Measurements from ENCODE around the gene SCARB1.

The SCARB1 gene

DNA sequence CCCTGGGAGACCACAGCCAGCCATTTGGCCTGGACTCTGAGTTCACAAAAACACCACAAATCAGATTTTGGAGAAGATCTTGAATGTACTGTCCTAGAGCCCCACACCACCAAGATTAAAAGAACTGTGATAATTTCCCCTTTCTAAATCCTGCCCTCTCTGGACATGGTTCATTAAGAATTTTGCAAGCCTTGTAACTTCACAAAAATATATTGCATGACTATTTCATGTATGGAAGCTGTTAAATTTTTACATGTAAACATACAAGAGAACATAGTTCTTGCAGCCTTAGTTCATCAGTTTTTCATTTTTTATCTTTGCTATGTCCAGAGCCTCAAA is 97.0 kb downstream of the SCARB1 start:
- H3K4me2 ChIP-seq (ENCODE audit: insufficient read depth, low read length) = no peak overlapping the region
- H4K20me1 ChIP-seq (ENCODE audit: insufficient read depth, low read length) = 0 out of 2 replicates have a peak, but pooled peaks cover 5% of the 10 kb centered on the region
- H3K4me1 ChIP-seq (ENCODE audit: insufficient read depth, low read length) = peaks cover 12% of the 10 kb centered on the region
- no peaks in the 10 kb centered on the region for H3K79me2 ChIP-seq (ENCODE audit: insufficient read depth, low read length)
- ATAC-seq (ENCODE audit: insufficient read depth, low read depth) = peak; percentile 5; the same call in 1 of the 3 replicates
- no peak for DNase-seq
- peaks cover 11% of the 10 kb centered on the region for H3K9me3 ChIP-seq (ENCODE audit: insufficient read depth, low read length, severe bottlenecking)
- no peaks in the 10 kb centered on the region for H3K36me3 ChIP-seq (ENCODE audit: insufficient read depth, low read length)
- no peak for TF ChIP-seq EZH2 (IDR thresholded peaks at IDR 0.05; ENCODE audit: borderline replicate concordance, low read depth, low read length, severe bottlenecking)
- TF ChIP-seq, protein P1, sequence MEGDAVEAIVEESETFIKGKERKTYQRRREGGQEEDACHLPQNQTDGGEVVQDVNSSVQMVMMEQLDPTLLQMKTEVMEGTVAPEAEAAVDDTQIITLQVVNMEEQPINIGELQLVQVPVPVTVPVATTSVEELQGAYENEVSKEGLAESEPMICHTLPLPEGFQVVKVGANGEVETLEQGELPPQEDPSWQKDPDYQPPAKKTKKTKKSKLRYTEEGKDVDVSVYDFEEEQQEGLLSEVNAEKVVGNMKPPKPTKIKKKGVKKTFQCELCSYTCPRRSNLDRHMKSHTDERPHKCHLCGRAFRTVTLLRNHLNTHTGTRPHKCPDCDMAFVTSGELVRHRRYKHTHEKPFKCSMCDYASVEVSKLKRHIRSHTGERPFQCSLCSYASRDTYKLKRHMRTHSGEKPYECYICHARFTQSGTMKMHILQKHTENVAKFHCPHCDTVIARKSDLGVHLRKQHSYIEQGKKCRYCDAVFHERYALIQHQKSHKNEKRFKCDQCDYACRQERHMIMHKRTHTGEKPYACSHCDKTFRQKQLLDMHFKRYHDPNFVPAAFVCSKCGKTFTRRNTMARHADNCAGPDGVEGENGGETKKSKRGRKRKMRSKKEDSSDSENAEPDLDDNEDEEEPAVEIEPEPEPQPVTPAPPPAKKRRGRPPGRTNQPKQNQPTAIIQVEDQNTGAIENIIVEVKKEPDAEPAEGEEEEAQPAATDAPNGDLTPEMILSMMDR (IDR thresholded peaks at IDR 0.05; ENCODE audit: borderline replicate concordance, extremely low read depth, low read length, poor library complexity, severe bottlenecking) = no peak
- H2AFZ ChIP-seq (ENCODE audit: low read depth, low read length) = no peak overlapping the region
- H3K27ac ChIP-seq (ENCODE audit: low read length) = peak overlapping the region; percentile 38
- peaks cover 3% of the 10 kb centered on the region for H3K27me3 ChIP-seq (ENCODE audit: insufficient read depth, low read length, poor library complexity)
- H3K4me3 ChIP-seq (ENCODE audit: low read depth in 1 of 2, low read length in 2 of 2) = no peak overlapping the region
- H3K9ac ChIP-seq (ENCODE audit: low read depth, low read length) = no peak overlapping the region

DNA sequence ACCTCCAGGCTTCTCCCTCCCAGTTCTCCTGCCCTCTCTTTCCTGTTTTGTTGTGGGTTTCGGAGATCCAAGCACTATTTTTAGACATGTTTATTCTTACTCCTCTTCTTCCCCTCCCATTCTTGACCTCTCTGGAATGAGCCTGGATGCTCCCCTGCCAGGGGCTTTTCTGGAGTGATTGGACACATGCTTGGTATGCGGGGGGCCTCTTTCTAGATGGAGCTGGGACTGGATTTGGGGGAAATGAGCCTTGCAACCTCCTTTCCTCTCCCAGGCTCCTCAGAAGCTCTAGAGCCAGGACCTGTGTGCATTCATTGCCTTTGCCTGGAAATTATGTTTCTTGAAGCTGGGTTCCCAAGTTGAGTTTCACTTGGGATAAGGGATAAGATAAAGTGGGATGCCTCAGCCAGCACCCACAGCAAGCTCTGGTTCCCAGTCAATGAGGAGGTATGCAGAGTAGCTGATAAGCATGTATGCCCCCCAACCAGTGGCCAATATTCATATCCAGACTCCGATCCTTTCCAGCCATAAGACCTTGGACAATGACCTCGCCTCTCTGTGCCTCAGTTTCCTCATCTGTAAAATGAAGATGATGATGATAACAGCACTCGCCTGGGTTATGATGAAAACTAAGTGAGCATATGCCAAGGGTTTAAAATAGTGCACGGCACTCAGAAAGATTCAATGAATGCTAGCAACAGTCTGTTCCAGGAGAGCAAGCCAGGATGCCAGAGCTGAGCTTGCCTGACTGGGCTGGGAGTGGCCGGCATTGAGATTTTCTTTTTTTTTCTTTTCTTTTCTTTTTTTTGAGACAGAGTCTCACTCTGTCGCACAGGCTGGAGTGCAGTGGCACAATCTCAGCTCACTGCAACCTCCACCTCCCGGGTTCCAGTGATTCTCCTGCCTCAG is 97.8 kb downstream of the SCARB1 start:
- Histone ChIP-seq H4K20me1 (ENCODE audit: insufficient read depth, low read length) (0 out of 2 replicates have a peak, but pooled peaks cover 5% of the 10 kb centered on the region), H3K4me1 (ENCODE audit: insufficient read depth, low read length) (peaks cover 9% of the 10 kb centered on the region), H2AFZ (ENCODE audit: low read depth, low read length) (no peak overlapping the region), H3K4me2 (ENCODE audit: insufficient read depth, low read length) (no peak overlapping the region), H3K4me3 (ENCODE audit: low read depth in 1 of 2, low read length in 2 of 2) (no peak overlapping the region), H3K79me2 (ENCODE audit: insufficient read depth, low read length) (no peaks in the 10 kb centered on the region), H3K27ac (ENCODE audit: low read length) (no peak overlapping the region), H3K36me3 (ENCODE audit: insufficient read depth, low read length) (no peaks in the 10 kb centered on the region), H3K27me3 (ENCODE audit: insufficient read depth, low read length, poor library complexity) (peaks cover 3% of the 10 kb centered on the region), H3K9me3 (ENCODE audit: insufficient read depth, low read length, severe bottlenecking) (peaks cover 11% of the 10 kb centered on the region), H3K9ac (ENCODE audit: low read depth, low read length) (no peak overlapping the region)
- TF ChIP-seq EZH2 (IDR thresholded peaks at IDR 0.05; ENCODE audit: borderline replicate concordance, low read depth, low read length, severe bottlenecking) = no peak
- TF ChIP-seq, protein P1 (IDR thresholded peaks at IDR 0.05; ENCODE audit: borderline replicate concordance, extremely low read depth, low read length, poor library complexity, severe bottlenecking) = no peak
- DNase-seq = no peak
- ATAC-seq (ENCODE audit: insufficient read depth, low read depth) = no peak

DNA sequence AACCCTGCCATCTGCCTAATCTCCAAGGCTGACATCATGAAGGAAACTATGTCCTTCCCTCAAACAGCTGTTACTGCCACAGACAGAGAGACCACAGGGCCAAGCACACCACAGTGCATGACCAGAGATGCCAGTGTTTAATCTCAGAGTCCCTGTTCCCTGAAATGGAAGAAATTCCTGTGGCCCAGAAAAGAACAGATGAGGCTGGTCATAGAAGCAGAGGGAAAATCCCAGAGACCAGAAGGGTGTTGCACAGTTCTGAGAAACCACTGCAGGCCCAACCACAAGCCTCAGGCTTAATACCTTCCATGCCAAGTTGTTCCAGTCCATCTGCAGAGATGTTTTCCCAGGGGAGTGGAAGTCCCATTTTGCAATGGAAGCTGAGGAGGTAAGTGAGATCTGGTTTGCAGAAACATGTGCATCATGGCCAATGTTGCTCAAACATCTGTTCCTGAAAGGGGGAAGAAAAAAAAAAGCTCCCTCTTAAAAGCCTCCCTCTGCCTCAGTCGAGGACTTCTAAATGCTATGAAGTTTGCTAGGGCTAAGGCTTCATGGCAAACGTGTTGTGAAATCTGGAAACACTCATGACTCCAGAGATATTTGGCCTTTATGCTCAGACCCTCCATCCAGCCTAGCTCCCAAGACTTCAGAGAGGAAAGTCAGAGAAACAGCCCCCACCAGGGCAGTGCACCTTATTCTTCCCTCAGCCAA is 98.6 kb downstream of the SCARB1 start:
- no peak overlapping the region for H2AFZ ChIP-seq (ENCODE audit: low read depth, low read length)
- DNase-seq (no peak), ATAC-seq (ENCODE audit: insufficient read depth, low read depth) (no peak)
- peaks cover 2% of the 10 kb centered on the region for H3K27me3 ChIP-seq (ENCODE audit: insufficient read depth, low read length, poor library complexity)
- no peak overlapping the region for H3K4me2 ChIP-seq (ENCODE audit: insufficient read depth, low read length)
- TF ChIP-seq, protein P1 (IDR thresholded peaks at IDR 0.05; ENCODE audit: borderline replicate concordance, extremely low read depth, low read length, poor library complexity, severe bottlenecking) = no peak
- no peak for TF ChIP-seq EZH2 (IDR thresholded peaks at IDR 0.05; ENCODE audit: borderline replicate concordance, low read depth, low read length, severe bottlenecking)
- no peaks in the 10 kb centered on the region for H3K79me2 ChIP-seq (ENCODE audit: insufficient read depth, low read length)
- H3K27ac ChIP-seq (ENCODE audit: low read length) = no peak overlapping the region
- H3K4me3 ChIP-seq (ENCODE audit: low read depth in 1 of 2, low read length in 2 of 2) = no peak overlapping the region
- no peaks in the 10 kb centered on the region for H3K36me3 ChIP-seq (ENCODE audit: insufficient read depth, low read length)
- peaks cover 11% of the 10 kb centered on the region for H3K9me3 ChIP-seq (ENCODE audit: insufficient read depth, low read length, severe bottlenecking)
- 0 out of 2 replicates have a peak, but pooled peaks cover 5% of the 10 kb centered on the region for H4K20me1 ChIP-seq (ENCODE audit: insufficient read depth, low read length)
- peaks cover 9% of the 10 kb centered on the region for H3K4me1 ChIP-seq (ENCODE audit: insufficient read depth, low read length)
- H3K9ac ChIP-seq (ENCODE audit: low read depth, low read length) = no peak overlapping the region

All from DND-41 (cell line).